Testis (tissue), 3 donors: ENCODE data around the gene MSI2. TPM values are rescaled to one million over a fixed set of nuclear protein-coding genes. Genes with fewer than 3 reads are reported as not detected.
"Not testable (repeated sequence)": the region's sequence is repeated elsewhere in the genome, so short reads cannot be mapped to it uniquely, and the experiment has no call there.

Source experiments
- DNase-seq: peaks from one replicate; pipeline ENCODE4 v3.0.0-alpha.2; 2019
- H3K27ac ChIP-seq, 2 donors: fragments of 200-600 bp; sonication (generic); one replicate each; pipeline ENCODE4 v1.5.1; 2019
- H3K27me3 ChIP-seq: fragments of 200-600 bp; sonication (generic); one replicate; pipeline ENCODE4 v1.5.1; 2019
- H3K36me3 ChIP-seq: fragments of 200-600 bp; sonication (generic); one replicate; pipeline ENCODE4 v1.5.1; 2017; ENCODE audit warnings: low read depth; ENCODE audit errors: missing control alignments
- H3K4me1 ChIP-seq: fragments of 200-600 bp; sonication (generic); one replicate; pipeline ENCODE4 v1.5.1; 2019
- H3K4me3 ChIP-seq, 2 donors: fragments of 200-600 bp; sonication (generic); one replicate each; pipeline ENCODE4 v1.5.1; 2017 to 2019
- H3K9me3 ChIP-seq: fragments of 200-600 bp; sonication (generic); one replicate; pipeline ENCODE4 v1.5.1; 2017
- CTCF ChIP-seq, 3 experiments: fragments of 450-650 bp in 2 of 3; fragments of 200-600 bp in 1 of 3; sonication (generic) in 1 of 3; IDR thresholded peaks; one replicate each; pipeline ENCODE4 v1.5.1; 2016 to 2019; ENCODE audit warnings: antibody characterized with exemption in 3 of 3, mild to moderate bottlenecking in 2 of 3, moderate library complexity in 1 of 3
- POLR2A ChIP-seq: fragments of 450-650 bp; IDR thresholded peaks from one replicate; pipeline ENCODE4 v1.6.1; 2017; ENCODE audit warnings: antibody characterized with exemption, mild to moderate bottlenecking, moderate library complexity
- WGBS, 2 donors: methylation state at CpG; one replicate each; pipeline ENCODE4 v1.1.5; 2018; 5-methylcytosine and 5-hydroxymethylcytosine counted together
- intact Hi-C: fragments of 100-400 bp; cut with DNase I; formaldehyde crosslinking; loops from one replicate; pipeline ENCODE4 v1.15.1; 2023; ENCODE audit warnings: low total_unique reads
- polyA plus RNA-seq: library from polyadenylated mRNA; stranded (reverse); fragments of 350-450 nt; fragmentation: Illumina TruSeq; extraction: RNeasy Lipid Tissue Mini Kit (QIAGEN cat#74804); gene quantifications from one replicate; pipeline ENCODE4 v1.2.3, GENCODE V29; 2014; ENCODE audit warnings: low read depth, low replicate concordance; ENCODE audit not compliant: insufficient read depth
- total RNA-seq, 2 donors: library from RNA; depleted of rRNA; stranded (reverse); fragments of >200 nt; gene quantifications; one replicate each; pipeline ENCODE4 v1.2.3, GENCODE V29; 2016

Gene MSI2
- total and polyA plus RNA-seq, 3 donors from 2014 or later, result 46.5 to 106 (median 76.6) TPM

DNA sequence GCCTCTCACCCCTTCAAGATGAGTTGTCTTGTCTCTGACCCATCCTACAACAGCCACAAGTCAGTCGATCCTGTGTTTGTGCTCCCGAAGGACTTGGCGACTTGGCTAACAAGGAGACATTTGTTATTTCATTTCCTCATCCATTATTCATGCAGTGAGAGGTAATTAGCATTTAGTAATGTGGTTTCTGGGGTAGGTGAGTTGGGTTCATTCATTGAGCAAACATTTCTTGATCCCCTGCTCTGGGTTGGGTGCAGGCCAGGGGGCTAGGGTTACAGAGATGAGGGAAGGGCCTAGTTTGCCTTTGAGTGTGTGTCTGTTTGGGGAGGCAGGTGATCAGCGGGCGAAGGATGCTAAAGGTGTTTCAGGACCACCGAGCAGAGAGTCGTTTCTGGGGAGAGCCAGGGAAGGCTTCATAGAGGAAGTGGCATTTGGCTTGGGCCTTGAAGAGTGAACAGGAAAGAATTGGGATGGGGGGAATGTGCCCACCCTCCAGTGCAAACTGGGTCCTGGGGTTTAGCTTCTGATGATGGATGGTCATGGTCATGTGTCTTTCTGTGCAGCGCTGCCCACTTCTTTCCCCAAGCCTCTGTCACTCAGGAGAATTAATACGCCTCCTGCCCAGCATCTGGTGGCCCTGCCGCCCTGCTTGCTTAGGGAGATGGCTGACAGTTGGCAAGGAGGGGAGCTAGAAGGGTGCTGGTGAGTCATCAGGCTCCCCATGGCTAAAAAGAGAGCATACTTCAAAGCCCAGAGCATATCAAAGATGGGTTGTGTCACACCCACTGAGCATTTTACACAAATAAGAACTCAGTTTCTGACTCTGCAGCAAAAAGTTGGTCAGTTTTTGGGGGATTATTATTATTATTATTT, 38.5 kb downstream of the MSI2 start:
- TF ChIP-seq CTCF (IDR thresholded peaks at IDR 0.05), result no peak
- intact Hi-C loops, result no loop called here
- H3K27ac ChIP-seq, result no peak overlapping the region
- 87% methylated on average over 10 of the region's 10 CpGs for WGBS, 2 donors
- DNase-seq, result no peak
- H3K27me3 ChIP-seq, result no peaks in the 10 kb centered on the region
- no peaks in the 10 kb centered on the region for H3K36me3 ChIP-seq
- H3K4me3 ChIP-seq, result no peak overlapping the region
- no peaks in the 10 kb centered on the region for H3K9me3 ChIP-seq
- peaks cover 5% of the 10 kb centered on the region for H3K4me1 ChIP-seq

DNA sequence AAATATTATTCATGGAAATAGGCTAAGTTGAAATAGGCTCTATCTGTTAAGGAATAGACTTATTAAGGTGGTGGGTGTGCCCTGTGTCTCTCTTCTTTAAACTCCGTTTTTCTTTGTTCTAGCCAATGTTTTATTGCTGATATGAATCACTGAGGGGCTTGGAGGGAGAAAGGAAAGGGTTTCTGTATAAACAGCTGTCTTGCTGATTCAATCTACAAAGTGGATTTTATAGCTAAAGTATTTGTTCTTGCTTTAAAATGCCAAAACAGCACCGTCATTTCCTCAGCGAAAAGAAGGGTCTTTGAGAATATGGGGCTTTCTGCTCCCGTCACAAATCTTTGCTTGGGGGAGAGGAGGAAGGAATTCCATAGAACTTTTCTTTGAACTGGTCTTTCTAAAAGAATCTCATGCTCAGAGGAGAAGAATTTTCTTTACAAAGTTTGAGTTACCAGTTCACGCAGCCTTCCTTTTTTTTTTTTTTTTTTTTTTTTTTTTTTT, 39.3 kb downstream of the MSI2 start:
- Histone ChIP-seq H3K4me1 (no peaks in the 10 kb centered on the region), H3K9me3 (no peaks in the 10 kb centered on the region), H3K4me3 (no peak overlapping the region), H3K36me3 (no peaks in the 10 kb centered on the region), H3K27me3 (no peaks in the 10 kb centered on the region), H3K27ac (no peak overlapping the region)
- TF ChIP-seq CTCF (IDR thresholded peaks at IDR 0.05), result no peak
- TF ChIP-seq POLR2A, result no peak
- WGBS, 2 donors, result 60 to 63% methylated on average over 5 of the region's 5 CpGs
- intact Hi-C loops, result no loop called here
- no peak for DNase-seq

DNA sequence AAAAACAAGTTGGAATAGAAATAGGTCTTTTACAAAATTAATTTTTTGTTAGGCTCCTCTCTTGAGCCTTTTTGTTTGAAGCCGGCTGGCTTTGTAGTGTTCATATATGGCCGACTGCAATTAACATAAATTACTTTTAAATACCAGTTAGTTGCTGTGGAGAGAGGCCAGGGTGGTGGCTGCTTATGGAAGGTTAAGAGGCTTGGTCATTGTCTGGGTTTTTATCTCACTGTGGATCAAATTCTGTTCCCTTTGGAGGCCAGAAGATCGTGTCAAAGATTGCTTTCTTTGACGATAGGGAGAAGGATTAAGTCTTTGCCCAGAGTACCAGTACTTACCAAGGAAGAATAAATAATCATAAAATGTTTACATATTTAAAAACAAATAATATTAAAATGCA, 39.9 kb downstream of the MSI2 start:
- intact Hi-C loops, result no loop called here
- no peaks in the 10 kb centered on the region for H3K4me1 ChIP-seq
- no peaks in the 10 kb centered on the region for H3K9me3 ChIP-seq
- no peak overlapping the region for H3K4me3 ChIP-seq
- TF ChIP-seq POLR2A (no peak), CTCF (IDR thresholded peaks at IDR 0.05) (no peak)
- DNase-seq, result no peak
- no peaks in the 10 kb centered on the region for H3K36me3 ChIP-seq
- H3K27ac ChIP-seq, result no peak overlapping the region
- H3K27me3 ChIP-seq, result no peaks in the 10 kb centered on the region
- WGBS, 2 donors, result 78 to 84% methylated on average over 4 of the region's 4 CpGs

DNA sequence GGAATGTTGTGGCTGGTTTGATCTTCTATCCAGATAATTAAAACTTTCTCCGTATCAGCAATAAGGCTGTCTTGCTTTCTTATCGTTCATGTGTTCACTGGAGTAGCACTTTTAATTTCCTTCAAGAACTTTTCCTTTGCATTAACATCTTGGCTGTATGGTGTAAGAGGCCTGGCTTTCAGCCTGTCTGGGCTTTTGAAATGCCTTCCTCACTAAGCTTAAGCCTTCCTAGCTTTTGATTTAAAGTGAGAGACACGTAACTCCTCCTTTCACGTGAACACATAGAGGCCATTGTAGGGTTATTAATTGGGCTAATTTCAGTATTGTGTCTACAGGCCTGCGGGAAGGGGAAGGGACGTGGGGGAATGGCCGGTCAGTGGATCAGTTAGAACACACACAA, 42.9 kb downstream of the MSI2 start:
- 92 to 93% methylated on average over 7 of the region's 7 CpGs for WGBS, 2 donors
- TF ChIP-seq CTCF (IDR thresholded peaks at IDR 0.05) (no peak), POLR2A (no peak)
- H3K27ac ChIP-seq, result no peak overlapping the region

GRCh38 chr17:57300592-57300991, 44.3 kb downstream of the MSI2 start:
- DNase-seq, H3K4me3 ChIP-seq, H3K27ac ChIP-seq, H3K27me3 ChIP-seq, H3K4me1 ChIP-seq, intact Hi-C loops, H3K9me3 ChIP-seq, H3K36me3 ChIP-seq: not testable (repeated sequence)
- 76 to 86% methylated on average over 7 of the region's 7 CpGs for WGBS, 2 donors

More for the DNA sequence above, 42.9 kb downstream of the MSI2 start:
- Histone ChIP-seq H3K4me1 (no peaks in the 10 kb centered on the region), H3K36me3 (no peaks in the 10 kb centered on the region), H3K4me3 (no peak overlapping the region), H3K9me3 (no peaks in the 10 kb centered on the region), H3K27me3 (no peaks in the 10 kb centered on the region)
- no peak for DNase-seq
- intact Hi-C loops, result no loop called here
